Hypothalamus (tissue), 51 donors: ENCODE measurements around the gene LRRC27.
"Not testable (repeated sequence)": the region's sequence is repeated elsewhere in the genome, so short reads cannot be mapped to it uniquely, and the experiment has no call there.

ENCODE experiments used
- DNase-seq, 51 donors: peaks; one replicate each; lab custom pipeline; 2025; lab: John Stamatoyannopoulos, UW

Gene LRRC27

DNA sequence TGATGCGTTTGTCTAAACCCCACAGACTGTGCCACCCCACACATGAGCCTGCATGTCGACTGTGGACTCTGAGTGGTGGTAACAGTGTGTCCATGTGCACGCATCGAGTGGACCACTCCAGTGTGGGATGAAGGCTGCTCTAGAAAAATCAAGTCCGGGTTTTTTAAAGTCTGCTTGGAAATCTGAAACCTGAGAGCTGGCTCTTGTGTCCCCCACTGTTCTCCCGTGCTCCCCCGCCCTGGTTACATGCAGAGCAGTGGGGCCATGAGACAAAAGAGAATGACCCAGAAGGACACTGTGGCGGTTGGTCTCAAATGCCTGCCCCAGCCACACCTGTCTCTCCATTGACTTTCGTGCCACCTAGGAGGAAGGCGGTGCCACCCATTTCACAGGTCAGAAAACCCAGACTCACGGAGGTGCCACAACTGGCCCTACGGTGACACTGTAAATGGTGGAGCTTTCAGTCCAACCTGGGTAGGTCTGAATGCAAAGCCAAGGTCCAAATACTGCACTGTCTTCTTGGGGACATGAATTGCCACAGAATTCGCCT lies 37.7 kb downstream of the LRRC27 start:
- DNase-seq: no peak

DNA sequence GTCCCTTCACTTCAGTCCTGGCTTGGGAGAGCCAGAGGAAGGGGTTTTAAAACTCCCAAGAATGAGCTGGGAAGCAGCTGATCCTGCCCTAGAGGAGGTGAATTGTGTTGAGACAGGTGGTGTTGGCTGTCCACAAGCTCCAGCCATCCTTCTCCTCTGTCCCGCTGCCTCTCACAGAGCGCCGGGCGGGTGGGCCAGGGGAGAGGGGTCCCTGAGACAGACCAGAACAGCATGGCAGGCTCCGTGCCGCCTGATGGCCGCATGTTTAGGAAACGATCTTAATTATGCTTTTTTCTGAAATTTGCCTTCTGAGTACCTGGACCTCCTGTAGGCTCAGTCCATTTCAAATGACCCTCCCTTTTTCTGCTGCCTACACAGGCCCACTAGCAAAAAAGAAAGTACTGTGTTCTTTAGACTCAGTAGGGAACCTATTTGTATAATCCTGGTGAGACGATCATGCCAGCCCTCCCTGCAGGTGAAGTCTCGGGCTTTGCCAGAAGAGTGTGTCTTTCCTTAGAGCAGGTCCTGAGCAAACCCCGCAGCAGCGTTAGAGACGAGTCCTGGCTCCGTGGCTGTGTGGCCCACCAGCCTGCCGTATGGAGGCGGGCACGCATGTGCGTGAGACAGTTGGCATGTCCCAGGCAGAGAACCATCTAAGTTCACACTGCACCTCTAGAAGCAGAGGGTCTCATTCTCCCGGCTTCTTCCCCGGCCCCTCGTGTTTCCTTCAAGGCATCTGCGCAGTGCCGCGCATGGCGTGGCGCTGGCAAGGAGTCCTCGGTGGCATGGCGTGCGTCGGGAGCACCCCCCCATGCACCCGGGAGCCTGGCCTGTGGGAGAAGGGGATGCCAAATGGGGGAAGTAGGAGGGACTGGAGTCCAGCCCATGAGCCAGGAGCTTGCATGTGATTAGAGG lies 38.7 kb downstream of the LRRC27 start:
- DNase-seq: no peak

DNA sequence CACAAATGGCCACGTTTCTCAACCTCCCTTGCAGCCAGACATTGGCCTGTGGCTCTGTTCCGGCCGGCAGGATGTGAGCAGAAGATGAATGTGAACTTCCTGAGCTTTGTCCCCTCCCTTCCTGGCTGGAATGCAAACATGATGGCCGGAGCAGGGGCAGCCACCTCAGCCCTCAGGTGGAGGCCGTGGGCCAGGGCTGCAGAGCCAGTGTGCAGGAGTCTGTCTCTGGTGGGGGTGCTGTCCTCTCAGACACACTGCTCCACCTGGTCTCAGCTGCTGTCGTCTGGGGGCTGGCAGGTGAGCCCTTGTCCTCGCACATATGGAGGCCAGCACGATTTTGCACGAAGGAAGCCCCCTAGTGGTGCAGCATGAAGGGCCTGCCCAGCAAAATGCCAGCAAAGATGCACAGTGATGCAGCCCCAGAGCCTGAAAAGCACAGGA lies 39.7 kb downstream of the LRRC27 start:
- DNase-seq: no peak

DNA sequence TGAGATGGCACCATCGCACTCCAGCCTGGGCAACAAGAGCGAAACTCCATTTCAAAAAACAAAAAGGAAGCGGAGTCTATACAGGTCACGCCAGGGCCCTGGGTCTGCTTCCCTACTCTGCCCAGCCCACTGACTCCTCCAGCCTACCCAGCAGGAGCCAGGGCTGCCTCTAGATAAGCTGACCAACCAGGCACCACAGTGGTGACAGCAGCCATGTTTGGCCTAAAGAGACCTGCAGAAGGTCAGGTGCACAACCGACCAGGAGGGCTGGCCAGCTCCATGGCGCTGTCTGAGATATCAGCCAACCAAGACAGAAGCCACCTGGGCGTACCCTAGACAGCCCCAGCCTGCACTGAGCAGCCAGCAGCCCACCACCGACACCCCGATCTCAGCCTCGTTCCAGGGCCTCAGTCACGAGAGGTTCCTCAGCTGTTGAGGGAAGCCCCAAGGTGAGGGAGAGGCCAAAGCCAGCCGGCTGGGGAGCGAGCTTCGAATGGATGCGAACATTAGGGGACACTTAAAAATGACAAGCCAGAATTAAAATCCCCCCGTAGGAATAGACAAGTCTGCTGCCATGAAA lies 40.6 kb downstream of the LRRC27 start:
- DNase-seq: no peak

DNA sequence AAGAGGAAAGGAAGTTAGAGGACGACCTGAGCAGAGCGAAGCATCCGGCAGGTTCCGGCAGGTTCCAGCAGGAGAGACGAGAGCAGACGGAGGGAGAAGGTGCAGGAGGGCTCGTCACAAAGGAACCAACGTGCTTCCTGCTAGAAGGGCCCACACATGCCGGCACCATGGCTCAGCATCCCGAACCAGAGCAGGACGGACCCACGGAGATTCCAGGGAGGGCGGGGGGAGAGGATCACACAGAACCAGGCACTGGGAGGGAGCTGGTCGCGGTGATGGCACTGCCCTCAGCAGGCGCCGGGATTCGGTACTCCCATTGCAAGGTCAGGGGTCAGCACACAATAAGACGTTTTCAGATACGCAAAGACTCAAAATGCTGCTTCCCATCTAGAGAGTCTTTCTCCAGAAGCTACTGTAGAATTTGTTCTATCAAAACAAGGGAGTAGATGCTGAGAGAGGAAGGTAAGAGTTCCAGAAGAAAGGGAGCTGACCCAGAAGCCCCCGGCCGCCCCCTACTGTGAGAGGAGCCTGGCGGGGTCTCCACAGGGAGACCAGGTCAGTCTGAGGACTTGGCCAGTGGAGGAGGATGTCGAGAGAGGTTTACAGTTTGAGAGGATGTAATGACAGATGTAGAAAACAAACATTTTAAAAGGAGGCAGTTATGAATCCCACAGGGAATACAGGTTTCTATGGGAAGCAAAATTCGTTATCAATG lies 41.4 kb downstream of the LRRC27 start:
- DNase-seq: no peak

DNA sequence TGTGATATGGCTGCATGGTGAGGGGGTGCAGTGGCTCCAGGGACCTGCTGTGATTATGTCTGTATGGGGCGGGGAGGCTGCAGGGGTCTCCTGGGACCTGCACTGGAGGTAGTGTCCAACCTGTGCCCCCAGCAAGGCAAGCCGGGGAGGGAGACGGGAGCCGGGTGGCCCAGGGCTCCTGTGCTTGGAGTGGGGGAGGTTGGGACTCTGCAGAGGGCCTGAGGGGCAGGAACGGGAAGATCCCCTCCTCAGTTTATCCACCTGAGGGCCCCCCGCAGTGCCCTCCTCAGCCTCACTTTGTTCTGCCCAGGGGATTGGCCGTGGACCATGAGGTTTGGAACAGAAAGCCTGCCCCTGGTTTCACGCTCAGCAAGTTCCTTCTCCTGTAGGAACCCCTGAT lies 42.2 kb downstream of the LRRC27 start:
- no peak for DNase-seq

DNA sequence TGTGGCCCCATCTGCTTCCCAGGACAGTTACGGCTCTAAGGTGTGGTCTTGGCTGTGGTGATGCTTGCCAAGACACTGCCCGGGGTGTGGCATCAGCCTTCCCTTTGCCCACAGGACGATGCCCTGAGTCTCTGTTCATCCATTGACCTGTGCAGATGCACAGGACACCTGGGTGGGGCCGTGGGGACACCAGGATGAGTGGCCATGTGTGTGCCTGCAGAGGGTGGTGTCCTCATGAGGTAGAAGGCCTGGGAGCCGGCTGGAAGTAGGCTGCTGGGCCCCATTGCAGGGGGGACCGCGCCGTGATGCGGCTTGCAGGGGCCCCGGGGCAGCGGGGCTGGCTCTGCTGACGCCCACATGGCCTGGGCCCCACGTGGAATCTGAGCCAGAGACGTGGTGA lies 42.6 kb downstream of the LRRC27 start:
- DNase-seq: no peak

DNA sequence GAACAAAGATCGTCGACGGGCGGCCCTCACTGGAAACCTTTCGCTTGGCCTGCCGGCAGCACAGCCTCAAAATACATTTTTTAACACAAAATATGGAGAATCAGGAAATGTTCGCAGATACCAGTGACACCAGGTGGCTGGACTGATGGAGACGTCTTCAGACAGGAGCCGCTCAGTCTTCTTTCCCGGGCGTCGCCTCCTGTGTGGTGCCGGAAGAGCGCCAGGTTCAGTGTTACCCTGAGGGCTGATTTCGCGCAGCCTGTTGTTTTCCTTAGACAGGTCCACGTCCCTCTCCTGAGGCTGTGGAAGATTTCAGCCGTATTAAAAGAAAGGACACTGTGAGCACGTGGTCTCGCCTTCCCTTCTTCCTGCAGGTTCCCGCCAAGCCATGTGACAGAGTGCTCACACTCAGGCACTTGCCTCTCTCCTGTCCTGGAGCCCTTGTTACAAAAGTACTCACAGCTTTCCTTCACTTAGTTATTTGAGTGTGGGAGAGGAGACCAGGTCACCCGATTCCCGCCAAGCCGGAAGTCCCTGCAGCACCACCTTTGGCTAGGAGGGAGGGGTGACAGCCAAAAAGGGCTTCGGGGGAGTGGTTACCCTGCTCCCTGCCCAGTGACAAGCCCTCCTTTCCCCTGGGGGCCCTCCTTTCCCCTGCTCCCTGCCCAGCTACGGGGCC lies 43.3 kb downstream of the LRRC27 start:
- DNase-seq: no peak

DNA sequence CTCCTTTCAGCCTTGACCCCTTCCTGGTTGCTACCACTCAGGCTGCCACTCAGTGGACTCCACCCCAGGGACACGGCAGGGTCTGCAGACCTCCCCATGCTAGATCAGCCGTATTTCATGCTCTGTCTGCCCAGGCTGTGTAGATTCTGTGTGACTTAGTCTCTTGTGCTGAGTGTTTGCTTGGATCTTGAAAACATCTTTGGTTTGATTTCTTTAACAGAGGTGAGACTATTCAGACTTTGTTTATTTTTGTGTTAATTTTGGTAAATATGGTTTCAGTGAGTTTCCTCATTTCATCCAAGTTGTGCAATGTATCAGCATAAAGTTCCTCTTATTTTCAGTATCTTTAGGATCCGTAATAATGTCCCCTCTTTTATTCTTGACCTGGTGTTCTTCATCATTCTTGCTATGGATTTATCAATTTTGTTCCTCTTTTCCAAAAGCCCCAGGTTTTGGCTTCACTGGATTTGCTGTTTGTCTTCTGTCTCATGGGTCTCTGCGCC lies 43.9 kb downstream of the LRRC27 start:
- DNase-seq: no peak

DNA sequence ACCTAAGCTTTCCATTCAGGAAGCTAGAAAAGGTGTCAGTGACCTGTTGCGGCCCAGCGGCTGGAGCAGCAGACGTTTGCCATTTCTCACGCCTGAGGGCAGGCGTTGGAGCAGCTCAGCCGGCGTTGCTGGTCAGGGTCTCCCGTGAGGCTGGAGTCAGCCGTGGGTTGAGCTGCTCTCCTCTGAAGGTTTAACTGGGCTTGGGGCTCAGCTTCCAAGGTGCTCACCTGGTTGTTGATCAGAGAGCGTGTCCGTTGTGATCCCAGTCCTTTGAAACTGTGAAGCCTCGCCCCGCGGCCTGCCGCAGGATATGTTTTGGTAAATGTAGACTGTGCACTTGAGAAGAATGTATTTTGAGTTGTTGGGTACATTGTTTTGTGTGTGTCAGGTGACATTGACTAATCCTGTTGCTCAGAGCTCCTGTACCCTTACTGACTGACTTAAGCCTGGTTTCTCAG lies 44.4 kb downstream of the LRRC27 start:
- no peak for DNase-seq

DNA sequence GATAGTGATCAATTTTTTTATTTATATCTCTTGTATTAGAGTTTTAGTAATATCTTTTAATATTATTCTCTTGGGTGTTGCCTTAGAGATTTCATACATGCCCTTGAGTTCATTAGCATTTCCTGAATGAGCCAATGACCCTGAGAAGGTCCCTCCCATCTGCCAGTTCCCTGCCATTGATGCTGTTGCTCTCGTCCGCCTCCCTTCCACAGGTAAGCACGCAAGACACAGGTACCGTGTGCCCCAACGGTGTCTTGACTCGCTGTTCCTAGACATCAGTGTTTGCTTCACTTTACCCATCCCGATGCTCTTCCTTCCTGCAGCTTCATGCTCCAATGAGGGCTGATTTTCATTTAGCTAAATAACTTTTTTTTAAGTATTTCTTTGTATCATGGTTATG lies 45.3 kb downstream of the LRRC27 start:
- no peak for DNase-seq

DNA sequence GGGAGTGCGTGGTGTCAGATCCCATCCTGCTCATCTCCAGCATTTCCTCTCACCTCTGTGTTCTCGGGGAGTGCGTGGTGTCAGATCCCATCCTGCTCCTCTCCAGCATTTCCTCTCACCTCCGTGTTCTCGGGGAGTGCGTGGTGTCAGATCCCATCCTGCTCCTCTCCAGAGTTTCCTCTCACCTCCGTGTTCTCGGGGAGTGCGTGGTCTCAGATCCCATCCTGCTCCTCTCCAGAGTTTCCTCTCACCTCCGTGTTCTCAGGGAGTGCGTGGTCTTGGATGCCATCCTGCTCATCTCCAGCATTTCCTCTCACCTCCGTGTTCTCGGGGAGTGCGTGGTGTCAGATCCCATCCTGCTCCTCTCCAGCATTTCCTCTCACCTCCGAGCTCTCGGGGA lies 47.0 kb downstream of the LRRC27 start:
- not testable (repeated sequence) for DNase-seq

DNA sequence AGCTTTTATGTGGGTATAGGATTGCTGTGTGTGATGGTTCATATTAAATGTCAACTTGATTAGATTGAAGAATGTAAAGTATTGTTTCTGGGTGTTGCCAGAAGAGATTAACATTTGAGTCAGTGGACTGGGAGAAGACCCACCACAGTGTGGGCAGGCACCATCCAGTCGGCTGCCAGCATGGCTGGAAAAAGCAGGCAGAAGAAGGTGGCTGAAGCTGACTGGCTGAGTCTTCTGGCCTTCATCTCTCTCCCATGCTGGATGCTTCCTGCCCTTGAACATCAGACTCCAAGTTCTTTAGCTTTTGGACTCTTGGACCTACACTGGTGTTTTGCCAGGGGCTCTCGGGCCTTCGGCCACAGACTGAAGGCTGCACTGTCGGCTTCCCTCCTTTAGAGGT lies 49.0 kb downstream of the LRRC27 start:
- not testable (repeated sequence) for DNase-seq

DNA sequence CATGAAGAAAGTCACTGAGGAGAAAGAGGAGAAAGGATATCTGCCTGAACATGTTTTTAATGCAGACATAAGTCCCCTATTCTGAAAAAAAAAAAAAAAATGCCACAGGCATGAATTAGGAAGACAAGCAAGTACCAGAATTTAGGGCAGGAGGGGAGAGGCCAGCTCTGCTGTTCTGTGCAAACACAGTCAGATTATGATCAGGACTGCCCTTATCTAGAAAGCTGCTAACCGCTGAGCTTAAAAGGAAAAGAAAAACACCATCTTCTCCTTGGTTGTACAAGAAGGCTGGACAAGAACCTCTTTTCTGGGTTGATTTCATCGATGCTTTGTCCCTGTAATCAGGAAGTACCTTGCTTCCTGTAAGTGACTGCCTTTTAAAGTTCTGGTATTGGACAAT lies 49.7 kb downstream of the LRRC27 start:
- no peak for DNase-seq

DNA sequence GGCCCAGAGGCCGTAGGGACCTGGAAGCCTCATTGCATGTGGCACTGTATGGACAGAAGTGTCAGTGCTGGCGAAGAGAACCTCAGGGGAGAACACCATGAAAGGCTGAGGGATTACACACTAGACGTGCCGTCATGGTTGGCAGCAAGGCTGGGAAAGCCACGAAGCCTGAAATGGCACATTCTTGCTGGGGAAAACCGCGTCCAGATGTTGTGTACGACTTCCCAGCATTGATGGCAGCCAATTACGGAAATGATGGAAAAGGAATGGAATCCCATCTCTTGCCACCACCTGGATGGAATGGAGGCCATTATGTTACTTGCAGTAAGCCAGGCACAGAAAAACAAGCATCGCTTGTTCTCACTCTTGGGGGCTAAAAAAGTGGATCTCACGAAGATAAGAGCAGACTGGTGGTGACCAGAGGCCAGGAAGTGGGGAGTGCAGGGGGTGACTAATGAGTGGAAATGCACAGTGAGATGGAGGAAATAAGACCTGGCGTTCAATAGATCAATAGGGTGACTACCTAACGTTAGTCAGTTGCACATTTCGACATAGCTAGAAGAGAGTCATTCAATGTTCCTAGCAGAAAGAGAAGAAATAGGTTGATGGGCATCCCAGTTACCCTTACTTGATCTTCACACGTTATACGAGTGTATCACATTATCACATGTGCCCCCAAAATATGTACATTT lies 50.4 kb downstream of the LRRC27 start:
- no peak for DNase-seq

DNA sequence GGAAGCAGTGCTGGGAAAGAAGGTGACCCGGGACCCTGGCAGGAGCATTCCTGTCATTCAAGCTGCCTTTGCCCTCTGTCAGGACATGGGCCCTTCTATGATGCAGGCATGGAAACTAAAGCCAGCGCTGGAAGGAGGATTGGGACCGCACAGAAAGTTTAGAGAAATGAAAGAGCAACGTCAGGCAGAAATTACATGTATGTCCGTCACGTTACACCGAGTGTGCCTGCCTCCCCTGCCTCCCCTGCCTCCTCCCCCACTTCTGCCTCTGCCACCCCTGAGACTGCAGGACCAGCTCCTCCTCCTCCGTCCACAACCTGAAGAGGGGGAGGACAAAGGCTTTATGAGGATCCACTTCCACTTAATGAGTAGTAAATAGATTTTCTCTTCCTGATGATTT lies 51.1 kb downstream of the LRRC27 start:
- no peak for DNase-seq

DNA sequence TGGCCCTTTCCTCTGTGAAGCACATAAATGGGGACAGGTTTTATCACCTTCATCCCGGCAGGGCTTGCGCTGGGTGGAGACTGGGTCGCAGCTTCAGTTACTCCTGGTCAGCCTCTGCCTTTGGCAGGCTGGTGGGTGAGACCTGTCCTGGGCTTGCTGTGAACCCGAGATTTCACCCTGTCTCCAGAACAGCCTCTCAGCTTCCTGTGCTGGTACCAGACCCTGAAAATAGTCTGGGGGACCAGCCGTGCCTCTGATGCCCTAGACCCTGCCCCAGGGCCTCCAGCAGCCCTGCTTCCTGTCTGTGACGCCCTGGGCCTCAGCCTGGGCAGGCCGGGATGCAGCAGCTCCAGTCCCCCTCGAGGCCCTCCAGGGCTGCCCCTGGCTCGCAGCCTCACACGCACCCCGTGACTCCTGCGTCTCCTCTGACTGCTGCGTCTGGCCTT lies 51.8 kb downstream of the LRRC27 start:
- DNase-seq: no peak

DNA sequence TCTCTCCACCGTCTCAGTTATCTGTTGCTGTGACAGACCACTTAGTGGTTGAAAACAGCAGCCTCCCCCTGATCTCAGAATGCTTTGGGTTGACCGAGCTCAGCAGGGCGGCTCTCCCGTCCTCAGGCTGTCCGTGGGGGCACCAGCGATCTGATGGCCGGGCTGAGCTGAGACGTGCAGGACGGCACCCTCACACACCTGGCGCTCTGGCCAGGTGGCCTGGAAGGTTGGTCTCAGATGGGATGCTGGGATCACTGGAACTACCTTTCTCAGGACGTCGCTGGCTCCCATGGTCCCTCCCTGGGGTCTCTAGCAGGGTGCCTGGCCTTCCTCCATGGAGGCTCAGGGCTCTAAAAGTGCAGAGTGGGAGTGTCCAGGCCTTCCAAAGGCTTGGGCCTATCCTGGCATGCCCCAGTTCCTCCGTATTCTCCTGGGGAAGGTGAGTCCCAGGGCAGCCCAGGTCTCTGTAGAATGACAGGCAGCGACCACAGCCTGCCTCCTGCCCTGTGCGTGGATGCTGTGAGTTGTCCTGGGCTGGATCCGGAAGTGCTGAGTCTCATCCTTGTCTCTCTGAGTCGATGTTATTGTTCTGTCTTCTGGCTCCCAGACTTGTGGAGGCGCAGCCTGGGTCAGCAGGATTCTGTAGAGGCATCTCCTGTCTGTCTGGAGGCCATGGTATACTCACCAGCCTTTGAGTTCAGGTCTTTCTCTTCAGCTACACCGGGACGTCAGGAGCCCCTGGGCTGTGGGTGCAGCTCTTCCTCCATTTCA lies 52.8 kb downstream of the LRRC27 start:
- DNase-seq: no peak

DNA sequence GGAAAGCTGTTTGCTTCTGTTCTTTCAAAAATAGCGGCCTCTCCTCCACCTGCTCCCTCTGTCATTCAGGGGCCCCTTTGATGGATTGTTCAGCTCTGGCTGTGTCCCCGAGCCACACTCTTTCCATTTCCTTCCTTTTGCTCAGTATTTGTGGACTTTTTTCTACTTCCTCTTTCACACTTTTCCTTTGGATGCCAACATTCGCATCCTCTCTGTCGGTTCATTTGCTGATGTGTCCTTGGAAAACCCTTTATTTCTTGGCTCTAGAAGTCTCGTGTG lies 53.3 kb downstream of the LRRC27 start:
- DNase-seq: no peak
